Body of pancreas (tissue), 4 donors: ENCODE data around the gene PARP1. TPM values are rescaled to one million over a fixed set of nuclear protein-coding genes. Genes with fewer than 3 reads are reported as not detected.

Experiments
- ATAC-seq: fragments of 150-250 bp; one replicate; pipeline ENCODE4 v1.9.1; 2016
- DNase-seq, 4 donors: peaks; one replicate each; pipeline ENCODE4 v3.0.0-alpha.2; 2019
- H3K27ac ChIP-seq, 4 donors: fragments of 200-600 bp; sonication (generic); 1 replicate in 3 of 4; 2 replicates in 1 of 4; pipeline versions ENCODE4 v1.5.1 to v1.6.1; 2016 to 2019; ENCODE audit warnings: mild to moderate bottlenecking in 1 of 4, mixed read lengths in 1 of 4, moderate library complexity in 1 of 4
- H3K27me3 ChIP-seq, 2 donors: fragments of 200-600 bp; sonication (generic); one replicate each; pipeline ENCODE4 v1.6.0; 2016; ENCODE audit warnings: mild to moderate bottlenecking in 1 of 2
- H3K36me3 ChIP-seq, 2 donors: fragments of 200-600 bp; sonication (generic); replicated peaks in 1 of 2; 2 replicates each; pipeline ENCODE4 v1.5.1; 2016; ENCODE audit warnings: low read depth in 2 of 2; ENCODE audit not compliant: insufficient read depth in 1 of 2
- H3K4me1 ChIP-seq: fragments of 200-600 bp; sonication (generic); one replicate; pipeline ENCODE4 v1.6.0; 2016
- H3K4me3 ChIP-seq, 2 donors: fragments of 200-600 bp; sonication (generic); 1 replicate in 1 of 2; 2 replicates in 1 of 2; pipeline ENCODE4 v1.5.1; 2016 to 2019
- H3K9me3 ChIP-seq, 3 donors: fragments of 200-600 bp; sonication (generic); 1 replicate in 2 of 3; 2 replicates in 1 of 3; pipeline ENCODE4 v1.5.1; 2016
- POLR2A ChIP-seq, 3 donors: fragments of 450-650 bp; IDR thresholded peaks; one replicate each; pipeline ENCODE4 v1.6.1; 2016; ENCODE audit warnings: antibody characterized with exemption in 3 of 3, mild to moderate bottlenecking in 2 of 3
- WGBS, 2 donors: methylation state at CpG; one replicate each; pipeline ENCODE4 v1.1.5; 2017; 5-methylcytosine and 5-hydroxymethylcytosine counted together
- intact Hi-C: fragments of 100-400 bp; cut with DNase I; formaldehyde crosslinking; loops from one replicate; pipeline ENCODE4 v1.15.1; 2023
- total RNA-seq, 2 donors: library from RNA; depleted of rRNA; stranded (reverse); fragments of >200 nt; gene quantifications; one replicate each; pipeline ENCODE4 v1.1.0, GENCODE V29; 2016
- TF ChIP-seq, protein P1 (sequence below), 7 experiments: fragments of 450-650 bp in 4 of 7; fragments of 200-600 bp in 3 of 7; sonication (generic) in 3 of 7; IDR thresholded peaks; one replicate each; pipeline ENCODE4 v1.5.1; 2016 to 2019; ENCODE audit warnings: antibody characterized with exemption in 7 of 7

The PARP1 gene
- total RNA-seq, 2 donors from 2014 or later: 56.3 to 72.8 TPM

GRCh38 chr1:226422478-226422877 is 14.6 kb upstream of the PARP1 start:
- no peak for DNase-seq
- H3K27ac ChIP-seq: no peak overlapping the region
- TF ChIP-seq, protein P1, sequence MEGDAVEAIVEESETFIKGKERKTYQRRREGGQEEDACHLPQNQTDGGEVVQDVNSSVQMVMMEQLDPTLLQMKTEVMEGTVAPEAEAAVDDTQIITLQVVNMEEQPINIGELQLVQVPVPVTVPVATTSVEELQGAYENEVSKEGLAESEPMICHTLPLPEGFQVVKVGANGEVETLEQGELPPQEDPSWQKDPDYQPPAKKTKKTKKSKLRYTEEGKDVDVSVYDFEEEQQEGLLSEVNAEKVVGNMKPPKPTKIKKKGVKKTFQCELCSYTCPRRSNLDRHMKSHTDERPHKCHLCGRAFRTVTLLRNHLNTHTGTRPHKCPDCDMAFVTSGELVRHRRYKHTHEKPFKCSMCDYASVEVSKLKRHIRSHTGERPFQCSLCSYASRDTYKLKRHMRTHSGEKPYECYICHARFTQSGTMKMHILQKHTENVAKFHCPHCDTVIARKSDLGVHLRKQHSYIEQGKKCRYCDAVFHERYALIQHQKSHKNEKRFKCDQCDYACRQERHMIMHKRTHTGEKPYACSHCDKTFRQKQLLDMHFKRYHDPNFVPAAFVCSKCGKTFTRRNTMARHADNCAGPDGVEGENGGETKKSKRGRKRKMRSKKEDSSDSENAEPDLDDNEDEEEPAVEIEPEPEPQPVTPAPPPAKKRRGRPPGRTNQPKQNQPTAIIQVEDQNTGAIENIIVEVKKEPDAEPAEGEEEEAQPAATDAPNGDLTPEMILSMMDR (IDR thresholded peaks at IDR 0.05): no peak
- no peak for TF ChIP-seq POLR2A (IDR thresholded peaks at IDR 0.05)
- H3K4me1 ChIP-seq: no peaks in the 10 kb centered on the region
- no peak overlapping the region for H3K4me3 ChIP-seq
- ATAC-seq: no peak
- intact Hi-C loops: loop anchor here (10.0 kb wide), 1 partner anchor 182 kb away; no protein-coding TSS in a partner anchor
- 96% methylated on average over 6 of the region's 6 CpGs for WGBS, 2 donors
- H3K9me3 ChIP-seq: no peaks in the 10 kb centered on the region
- H3K36me3 ChIP-seq: no peaks in the 10 kb centered on the region
- no peaks in the 10 kb centered on the region for H3K27me3 ChIP-seq

GRCh38 chr1:226420897-226421296 is 13.0 kb upstream of the PARP1 start:
- H3K27me3 ChIP-seq: no peaks in the 10 kb centered on the region
- H3K27ac ChIP-seq: no peak overlapping the region
- intact Hi-C loops: loop anchor here (10.0 kb wide), 1 partner anchor 184 kb away; no protein-coding TSS in a partner anchor
- no peak overlapping the region for H3K4me3 ChIP-seq
- 89 to 90% methylated on average over 3 of the region's 3 CpGs for WGBS, 2 donors
- H3K9me3 ChIP-seq: no peaks in the 10 kb centered on the region
- H3K4me1 ChIP-seq: no peaks in the 10 kb centered on the region
- DNase-seq: no peak
- TF ChIP-seq POLR2A (IDR thresholded peaks at IDR 0.05): no peak
- TF ChIP-seq, protein P1 (IDR thresholded peaks at IDR 0.05): no peak
- ATAC-seq: no peak
- no peaks in the 10 kb centered on the region for H3K36me3 ChIP-seq

- TF ChIP-seq, protein P1 (IDR thresholded peaks at IDR 0.05): no peak
- no peak for TF ChIP-seq POLR2A (IDR thresholded peaks at IDR 0.05)
- H3K9me3 ChIP-seq: no peaks in the 10 kb centered on the region
- DNase-seq (no peak), ATAC-seq (no peak)
- no peak overlapping the region for H3K27ac ChIP-seq
- no peaks in the 10 kb centered on the region for H3K27me3 ChIP-seq
- H3K4me1 ChIP-seq: no peaks in the 10 kb centered on the region
- 89% methylated on average over 5 of the region's 5 CpGs for WGBS, 2 donors
- no peak overlapping the region for H3K4me3 ChIP-seq
- no peaks in the 10 kb centered on the region for H3K36me3 ChIP-seq
- intact Hi-C loops: loop anchor here (10.0 kb wide), 1 partner anchor 184 kb away; no protein-coding TSS in a partner anchor
These were observed 12.4 kb upstream of the PARP1 start for GRCh38 chr1:226420328-226420727.

DNA sequence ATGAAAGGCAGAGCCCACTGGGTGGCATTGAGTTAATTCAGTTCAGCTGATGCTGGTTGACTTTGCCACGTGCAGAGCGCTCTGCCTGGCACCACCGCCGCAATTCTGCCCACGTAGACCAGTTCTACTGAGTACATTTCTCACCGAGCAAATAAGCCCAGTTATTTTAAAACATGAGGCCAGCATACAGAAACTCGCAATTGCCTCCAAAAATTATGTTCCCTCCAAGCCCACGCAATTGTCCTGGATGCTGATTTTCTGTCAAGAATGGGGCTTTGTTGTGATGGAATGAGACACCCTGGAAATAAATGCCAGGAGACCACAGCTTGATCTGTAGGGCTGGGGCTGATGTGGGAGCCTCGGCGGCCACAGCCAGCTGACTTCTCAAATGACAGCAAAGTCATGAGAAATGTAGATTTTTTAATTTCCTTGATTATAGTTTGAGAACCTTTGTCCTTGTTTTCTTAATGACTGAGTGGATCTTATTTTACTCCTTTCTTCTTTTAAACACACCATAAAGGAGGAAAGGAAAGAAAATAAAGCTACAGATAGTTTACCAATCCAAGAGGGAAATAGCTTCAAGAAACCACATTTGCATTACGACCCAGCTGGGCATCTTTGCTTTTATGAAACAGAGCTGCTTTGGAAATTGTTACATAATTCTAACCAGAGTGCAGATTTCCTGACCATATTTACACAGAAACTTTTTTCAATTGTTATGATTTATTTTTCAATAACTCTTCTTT is 11.6 kb upstream of the PARP1 start:
- Histone ChIP-seq H3K36me3 (no peaks in the 10 kb centered on the region), H3K9me3 (no peaks in the 10 kb centered on the region), H3K4me1 (no peaks in the 10 kb centered on the region), H3K4me3 (no peak overlapping the region), H3K27ac (no peak overlapping the region), H3K27me3 (no peaks in the 10 kb centered on the region)
- no peak for ATAC-seq
- intact Hi-C loops: loop anchor here (10.0 kb wide), 1 partner anchor 185 kb away; no protein-coding TSS in a partner anchor
- 79 to 80% methylated on average over 11 of the region's 11 CpGs for WGBS, 2 donors
- DNase-seq: no peak
- TF ChIP-seq, protein P1 (IDR thresholded peaks at IDR 0.05): no peak
- no peak for TF ChIP-seq POLR2A (IDR thresholded peaks at IDR 0.05)
